Skin epidermis (tissue), 12 donors: ENCODE measurements around the gene LOX.
"Not testable (repeated sequence)": the region's sequence is repeated elsewhere in the genome, so short reads cannot be mapped to it uniquely, and the experiment has no call there.

Experiments
- H3K27ac ChIP-seq, 21 experiments: fragments of 200-600 bp; sonication (generic) in 11 of 21; one replicate each; pipeline ENCODE4 v1.5.0; 2020; ENCODE audit warnings: mild to moderate bottlenecking in 3 of 21, inconsistent platforms in 2 of 21, moderate library complexity in 2 of 21
- H3K4me3 ChIP-seq, 7 experiments: fragments of 200-600 bp; sonication (generic) in 2 of 7; one replicate each; pipeline ENCODE4 v1.5.0; 2020; ENCODE audit warnings: inconsistent platforms in 2 of 7, mild to moderate bottlenecking in 2 of 7, moderate library complexity in 1 of 7

The LOX gene

GRCh38 chr5:122101636-122102285, 23.7 kb upstream of the LOX start:
- Histone ChIP-seq H3K4me3 (no peak overlapping the region), H3K27ac (no peak overlapping the region)

GRCh38 chr5:122099060-122099790, 21.2 kb upstream of the LOX start:
- Histone ChIP-seq H3K4me3 (no peak overlapping the region), H3K27ac (no peak overlapping the region)

- H3K27ac ChIP-seq: no peak overlapping the region
- H3K4me3 ChIP-seq: no peak overlapping the region
Measured at GRCh38 chr5:122097391-122097790, 19.3 kb upstream of the LOX start.

DNA sequence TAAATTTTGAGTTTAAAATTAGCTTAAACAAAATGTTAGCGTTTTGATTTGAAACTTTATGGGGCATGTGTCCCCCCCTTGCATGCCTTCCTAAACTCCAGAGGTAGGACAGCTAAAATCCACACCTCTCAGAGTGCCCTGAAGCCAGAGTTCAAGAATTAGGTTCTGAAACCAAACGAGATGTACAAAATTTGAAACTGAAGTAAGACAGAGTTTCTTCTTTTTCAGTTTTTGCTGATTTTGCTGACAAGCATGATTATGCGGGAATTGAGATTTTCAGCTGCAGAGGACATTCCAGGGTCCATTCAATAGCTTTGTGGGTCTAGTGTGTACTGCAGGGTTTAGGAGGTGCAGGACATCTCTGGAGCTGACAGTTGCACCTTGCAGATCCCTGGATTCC, 17.1 kb upstream of the LOX start:
- Histone ChIP-seq H3K27ac (no peak overlapping the region), H3K4me3 (no peak overlapping the region)

GRCh38 chr5:122094251-122094650, 16.2 kb upstream of the LOX start:
- not testable (repeated sequence) for H3K4me3 ChIP-seq
- peak overlapping the region in 4 of 21 experiments; percentile 29 to 56 (median 41) for H3K27ac ChIP-seq

DNA sequence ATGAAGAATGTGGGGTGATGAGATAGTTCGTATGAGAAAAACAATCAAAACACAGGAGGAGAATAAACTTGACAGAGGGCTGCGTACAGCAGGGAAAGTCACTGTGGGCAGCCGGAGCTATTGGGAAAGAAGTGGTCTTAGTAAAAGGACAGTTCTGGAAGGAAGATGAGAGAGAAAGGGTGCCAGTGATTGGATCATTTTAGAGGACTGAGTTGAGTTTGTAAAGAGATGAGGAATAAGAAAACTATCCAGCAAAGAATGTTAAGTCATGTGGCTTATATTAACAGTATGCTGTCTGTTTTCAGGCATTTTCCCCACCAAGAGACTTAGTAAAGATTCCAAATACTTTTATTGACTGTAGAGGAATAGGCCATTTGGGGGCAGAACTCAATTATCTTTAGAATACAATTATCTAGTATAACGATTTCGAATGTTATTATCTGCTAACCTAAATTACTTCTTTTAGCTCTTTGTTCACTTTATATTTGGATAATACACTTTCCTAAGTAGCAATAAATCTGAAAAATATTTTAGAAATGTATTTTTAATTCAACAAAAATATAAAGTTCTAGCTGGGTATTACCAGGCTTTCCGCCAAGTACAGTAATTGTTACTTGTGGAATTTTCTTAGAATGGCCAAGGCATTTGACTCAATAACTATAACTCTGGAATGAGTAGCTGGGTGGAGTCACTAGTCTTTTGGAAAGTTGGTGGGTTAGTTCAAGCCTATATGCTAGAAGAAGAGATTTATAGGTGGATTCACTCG, 15.5 kb upstream of the LOX start:
- Histone ChIP-seq H3K27ac (peak overlapping the region in 4 of 21 experiments; percentile 6 to 56 (median 41)), H3K4me3 (no peak overlapping the region)

DNA sequence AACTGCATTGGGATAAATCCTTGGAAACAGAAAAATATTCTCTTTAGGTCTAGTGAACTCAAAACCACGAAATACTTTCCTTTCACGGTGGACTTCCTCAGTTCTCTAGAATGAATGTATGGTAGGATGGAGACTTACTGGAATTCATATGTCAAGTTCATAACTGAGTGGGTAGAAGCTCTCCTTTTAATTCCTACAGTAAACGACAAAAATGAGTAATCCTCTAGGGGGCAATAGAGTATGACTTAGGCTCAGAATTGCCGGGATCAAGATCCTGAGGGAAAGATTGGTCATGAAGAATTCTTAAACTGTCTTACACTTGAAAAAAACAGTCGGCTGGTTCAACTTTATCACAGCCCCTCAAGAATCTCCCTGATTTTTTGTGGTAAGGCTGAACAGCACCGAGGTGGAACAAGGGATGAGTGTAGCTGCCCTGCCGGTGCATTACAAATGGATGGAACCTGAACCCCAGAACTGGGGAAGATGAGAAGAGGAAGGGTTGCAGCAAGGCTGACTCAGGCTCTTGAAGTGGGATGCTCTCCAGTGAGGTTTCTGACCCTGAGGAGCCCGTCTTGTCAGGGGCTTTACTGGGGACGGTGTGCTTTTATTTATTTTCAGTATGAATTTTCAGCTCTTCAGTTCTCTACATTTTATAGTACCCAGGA, 14.0 kb upstream of the LOX start:
- Histone ChIP-seq H3K4me3 (no peak overlapping the region), H3K27ac (peak overlapping the region in 1 of 21 experiments; percentile 56)

DNA sequence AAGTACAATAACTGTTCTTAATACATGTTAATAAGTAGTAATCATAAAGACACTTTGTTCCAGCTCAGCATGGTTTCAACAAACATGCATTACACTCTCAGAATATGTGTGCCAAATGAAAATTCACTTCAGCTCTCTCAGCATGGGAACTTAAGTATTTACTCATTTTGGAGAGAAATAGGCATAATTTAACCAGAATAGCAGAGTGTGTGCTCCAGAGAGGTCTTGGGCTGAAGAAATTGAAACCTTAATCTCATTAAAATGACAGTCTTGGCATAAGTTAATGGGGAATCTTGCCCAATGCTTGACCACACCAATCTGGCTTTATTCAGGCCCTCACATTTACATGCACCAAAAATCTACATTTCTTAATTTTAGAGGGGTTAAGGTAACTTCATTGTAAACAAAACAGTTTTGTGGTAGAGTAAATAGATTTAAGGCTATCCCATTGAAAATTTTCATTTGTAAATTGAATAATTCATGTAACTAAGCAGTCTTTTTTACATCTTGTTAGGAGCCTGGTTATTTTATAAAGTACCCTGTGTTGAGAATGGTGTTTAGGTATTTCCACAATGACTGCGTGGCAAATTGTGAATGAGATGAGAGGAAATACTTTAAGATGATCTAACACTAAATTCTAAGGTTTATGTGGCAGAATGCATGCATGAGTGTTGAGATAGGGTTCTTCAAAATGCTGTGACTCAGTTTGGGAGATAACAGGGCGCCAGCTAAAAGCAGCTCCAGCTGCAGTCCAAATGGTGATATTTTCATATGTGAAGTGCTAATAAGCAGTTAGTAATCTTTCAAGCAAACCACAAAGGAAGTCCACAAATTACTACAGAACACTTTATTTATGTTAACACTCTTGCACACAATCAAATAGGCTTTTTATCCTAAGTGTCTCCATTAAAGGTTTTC, 11.3 kb upstream of the LOX start:
- H3K4me3 ChIP-seq: no peak overlapping the region
- H3K27ac ChIP-seq: peak overlapping the region in 1 of 21 experiments; percentile 17

- H3K27ac ChIP-seq: no peak overlapping the region
- no peak overlapping the region for H3K4me3 ChIP-seq
Measured at GRCh38 chr5:122085041-122085440, 7.0 kb upstream of the LOX start.

DNA sequence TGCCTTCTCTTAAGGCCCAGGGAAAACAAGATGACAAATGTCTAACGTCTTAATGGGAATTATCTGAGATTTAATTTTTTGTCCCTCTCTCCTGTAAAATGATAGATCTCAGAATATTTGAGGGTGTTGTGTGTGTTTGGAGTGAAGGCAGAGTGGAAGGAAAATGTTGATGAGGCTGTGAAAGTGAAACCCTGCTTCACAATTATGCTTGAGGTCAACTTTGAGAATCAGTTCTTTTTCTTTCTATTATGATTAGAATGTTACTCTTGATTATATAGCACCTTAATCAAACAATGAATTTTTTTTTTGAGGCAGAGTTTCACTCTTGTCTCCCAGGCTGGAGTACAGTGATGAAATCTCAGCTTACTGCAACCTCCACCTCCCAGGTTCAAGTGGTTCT, 5.5 kb upstream of the LOX start:
- Histone ChIP-seq H3K4me3 (no peak overlapping the region), H3K27ac (no peak overlapping the region)

DNA sequence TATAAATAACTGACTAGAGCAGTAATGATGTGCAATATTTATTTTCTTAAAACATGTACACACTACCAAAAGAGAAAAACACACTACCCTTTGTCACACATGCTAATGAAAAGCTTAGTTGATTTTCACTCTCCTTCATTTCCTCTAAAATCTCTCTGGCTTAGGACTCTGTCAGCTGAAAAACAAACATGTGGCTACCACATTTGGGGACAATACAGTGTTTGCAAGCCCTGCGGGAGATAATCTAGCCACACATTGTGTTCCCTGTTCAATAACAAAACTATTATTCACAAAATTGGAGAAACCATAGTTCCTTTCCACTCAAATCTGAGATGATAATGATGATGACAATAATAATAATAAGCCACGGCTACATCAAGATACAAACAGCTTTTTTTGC, 3.5 kb upstream of the LOX start:
- Histone ChIP-seq H3K27ac (peak overlapping the region in 1 of 21 experiments; percentile 33), H3K4me3 (no peak overlapping the region)

- peak overlapping the region in 20 of 21 experiments; percentile 19 to 92 (median 66) for H3K27ac ChIP-seq
Measured at GRCh38 chr5:122077366-122078115, 518 bp downstream of the LOX start.

GRCh38 chr5:122076669-122077365, 1.2 kb downstream of the LOX start:
- H3K27ac ChIP-seq: peak overlapping the region in 19 of 21 experiments; percentile 36 to 92 (median 67)

More at GRCh38 chr5:122077366-122078115, 518 bp downstream of the LOX start:
- peak overlapping the region; percentile 42 to 63 (median 52) for H3K4me3 ChIP-seq

GRCh38 chr5:122076050-122076461, 2.0 kb downstream of the LOX start:
- Histone ChIP-seq H3K4me3 (peak overlapping the region in 4 of 7 experiments; percentile 43 to 59 (median 55)), H3K27ac (peak overlapping the region in 6 of 21 experiments; percentile 17 to 92 (median 75))

More at GRCh38 chr5:122076669-122077365, 1.2 kb downstream of the LOX start:
- peak overlapping the region; percentile 42 to 63 (median 52) for H3K4me3 ChIP-seq

- no peak overlapping the region for H3K27ac ChIP-seq
- no peak overlapping the region for H3K4me3 ChIP-seq
Measured at GRCh38 chr5:122073864-122074263, 4.2 kb downstream of the LOX start.

- Histone ChIP-seq H3K4me3 (no peak overlapping the region), H3K27ac (no peak overlapping the region)
Measured at GRCh38 chr5:122073018-122073417, 5.0 kb downstream of the LOX start.

- Histone ChIP-seq H3K4me3 (no peak overlapping the region), H3K27ac (no peak overlapping the region)
Measured at GRCh38 chr5:122067390-122067789, 10.7 kb downstream of the LOX start.

GRCh38 chr5:122064992-122065391, 13.1 kb downstream of the LOX start:
- Histone ChIP-seq H3K27ac (no peak overlapping the region), H3K4me3 (no peak overlapping the region)
